GM12892 (cell line): ENCODE measurements around the gene PRUNE1.

ENCODE experiments used
- DNase-seq: peaks from one replicate; pipeline ENCODE4 v3.0.0; 2011; ENCODE audit not compliant: insufficient read length
- FAIRE-seq: peaks from 2 replicates; lab custom pipeline; 2011; peaks lifted over from hg19 to GRCh38; lab: Jason Lieb, UNC
- POLR2A ChIP-seq: IDR thresholded peaks from 2 replicates; pipeline ENCODE4 v1.6.1; 2011; ENCODE audit warnings: low read depth, low read length, control low read depth
- POLR2AphosphoS5 ChIP-seq: IDR thresholded peaks from 2 replicates; pipeline ENCODE4 v1.6.1; 2011; ENCODE audit warnings: low read depth, low read length, control low read depth
- TAF1 ChIP-seq: IDR thresholded peaks from 2 replicates; pipeline ENCODE4 v1.6.1; 2011; ENCODE audit warnings: low read depth, mild to moderate bottlenecking, control low read depth, low read length, borderline replicate concordance

The PRUNE1 gene

GRCh38 chr1:150970808-150971582, 37.3 kb upstream of the PRUNE1 start:
- DNase-seq (no peak), FAIRE-seq (no peak)
- TF ChIP-seq POLR2A: no peak

GRCh38 chr1:150971583-150972416, 36.4 kb upstream of the PRUNE1 start:
- FAIRE-seq: no peak
- TF ChIP-seq POLR2A (no peak), TAF1 (no peak), POLR2AphosphoS5 (no peak)
- DNase-seq: no peak

GRCh38 chr1:150972417-150972940, 35.8 kb upstream of the PRUNE1 start:
- TF ChIP-seq POLR2A: no peak
- no peak for TF ChIP-seq TAF1
- no peak for TF ChIP-seq POLR2AphosphoS5
- FAIRE-seq (no peak), DNase-seq (no peak)

- no peak for TF ChIP-seq POLR2A
- no peak for TF ChIP-seq TAF1
- TF ChIP-seq POLR2AphosphoS5: no peak
- FAIRE-seq (no peak), DNase-seq (no peak)
Measured at GRCh38 chr1:150973258-150973835, 34.9 kb upstream of the PRUNE1 start.

GRCh38 chr1:150973836-150974579, 34.2 kb upstream of the PRUNE1 start:
- TF ChIP-seq POLR2A (no peak; the same call in 1 of the 2 replicates), POLR2AphosphoS5 (0 out of 2 replicates have a peak, but pooled peaks have one; percentile 30)
- peak; percentile 60 for DNase-seq
- FAIRE-seq: no peak

- DNase-seq (peak; percentile 72), FAIRE-seq (no peak)
- TF ChIP-seq TAF1 (no peak), POLR2A (no peak), POLR2AphosphoS5 (no peak)
Measured at GRCh38 chr1:150974580-150975478, 33.4 kb upstream of the PRUNE1 start, which contains the start of gene CERS2. Gene CERS2 (minus strand): TSS chr1:150974835. CDS start chr1:150969090, 5,745 bp downstream.

- FAIRE-seq (no peak), DNase-seq (no peak)
- no peak for TF ChIP-seq TAF1
Measured at GRCh38 chr1:150976401-150976821, 31.8 kb upstream of the PRUNE1 start.

GRCh38 chr1:150976879-150977694, 31.2 kb upstream of the PRUNE1 start:
- DNase-seq: no peak
- FAIRE-seq: no peak
- TF ChIP-seq POLR2AphosphoS5: no peak
- TF ChIP-seq TAF1: no peak
- no peak for TF ChIP-seq POLR2A

- TF ChIP-seq TAF1 (no peak), POLR2A (no peak), POLR2AphosphoS5 (no peak)
- peak; percentile 82 for DNase-seq
- FAIRE-seq: peak; percentile 70
Measured at GRCh38 chr1:150979092-150980056, 28.9 kb upstream of the PRUNE1 start.
